HUES6 (cell line): ENCODE data around the gene EPB41L4A.

Source experiments
- H3K27ac ChIP-seq: 2 replicates; pipeline ENCODE4 v1.7.0; 2013; ENCODE audit warnings: low read depth, mild to moderate bottlenecking, low read length, inconsistent platforms
- H3K27me3 ChIP-seq: 2 replicates; pipeline ENCODE4 v1.6.1; 2013; ENCODE audit warnings: low read length; ENCODE audit not compliant: control insufficient read depth, insufficient read depth
- H3K36me3 ChIP-seq: 2 replicates; pipeline ENCODE4 v1.6.1; 2013; ENCODE audit warnings: low read length; ENCODE audit not compliant: control insufficient read depth, insufficient read depth
- H3K4me1 ChIP-seq: 2 replicates; pipeline ENCODE4 v1.6.1; 2013; ENCODE audit warnings: low read length; ENCODE audit not compliant: control insufficient read depth, insufficient read depth
- H3K4me3 ChIP-seq: 2 replicates; pipeline ENCODE4 v1.5.1; 2013; ENCODE audit warnings: low read depth, low read length
- H3K9ac ChIP-seq: one replicate; pipeline ENCODE4 v1.6.1; 2013; ENCODE audit warnings: mild to moderate bottlenecking, low read length
- H3K9me3 ChIP-seq: 2 replicates; pipeline ENCODE4 v1.6.1; 2013; ENCODE audit warnings: low read depth, low read length; ENCODE audit not compliant: control insufficient read depth, insufficient read depth

EPB41L4A gene

DNA sequence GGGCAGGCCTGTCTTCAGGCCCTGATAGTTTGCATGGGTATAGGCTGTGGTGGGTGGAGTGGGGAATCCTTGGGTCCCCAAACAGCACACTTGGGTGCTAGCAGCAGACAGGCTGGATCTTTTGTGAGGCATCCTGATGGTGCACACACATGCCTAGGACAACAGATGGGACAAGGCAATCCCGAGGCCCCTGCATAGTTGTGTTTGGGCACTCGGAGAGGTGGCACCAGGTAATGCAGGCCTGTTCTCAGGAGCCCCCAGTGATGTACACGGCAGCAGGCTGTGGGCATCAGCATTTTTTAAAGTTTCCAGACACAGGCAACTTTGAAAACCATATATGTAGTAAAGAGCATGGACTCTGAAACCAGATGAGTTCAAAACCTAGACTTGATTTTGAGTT is 65.4 kb downstream of the EPB41L4A start:
- Histone ChIP-seq H3K27ac (no peak overlapping the region), H3K9me3 (no peaks in the 10 kb centered on the region), H3K4me1 (peaks cover 17% of the 10 kb centered on the region), H3K36me3 (no peaks in the 10 kb centered on the region), H3K27me3 (no peaks in the 10 kb centered on the region), H3K4me3 (no peak overlapping the region), H3K9ac (no peak overlapping the region)

DNA sequence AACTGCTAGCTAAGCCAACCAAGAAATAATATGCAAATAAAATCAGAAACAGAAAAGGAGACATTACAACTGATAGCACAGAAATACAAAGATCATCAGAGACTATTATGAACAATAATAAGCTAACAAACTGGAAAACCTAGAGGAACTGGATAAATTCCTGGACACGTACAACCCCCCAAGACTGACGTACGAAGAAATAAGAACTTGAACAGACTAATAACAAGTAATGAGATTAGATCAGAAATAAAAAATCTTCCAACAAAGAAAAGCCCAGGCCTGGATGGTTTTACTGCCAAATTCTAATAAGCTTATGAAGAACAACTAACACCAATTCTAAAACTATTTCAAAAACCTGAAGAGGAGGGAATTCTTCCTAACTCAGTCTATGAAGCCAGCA is 67.9 kb downstream of the EPB41L4A start:
- H3K27ac ChIP-seq, result no peak overlapping the region
- no peak overlapping the region for H3K4me3 ChIP-seq
- no peak overlapping the region for H3K9ac ChIP-seq
- H3K4me1 ChIP-seq, result peaks cover 29% of the 10 kb centered on the region
- no peaks in the 10 kb centered on the region for H3K9me3 ChIP-seq
- no peaks in the 10 kb centered on the region for H3K27me3 ChIP-seq
- H3K36me3 ChIP-seq, result no peaks in the 10 kb centered on the region

GRCh38 chr5:112350626-112351025 is 68.5 kb downstream of the EPB41L4A start:
- H3K36me3 ChIP-seq, result no peaks in the 10 kb centered on the region
- peaks cover 29% of the 10 kb centered on the region for H3K4me1 ChIP-seq
- no peaks in the 10 kb centered on the region for H3K9me3 ChIP-seq
- H3K9ac ChIP-seq, result no peak overlapping the region
- no peaks in the 10 kb centered on the region for H3K27me3 ChIP-seq
- no peak overlapping the region for H3K27ac ChIP-seq
- no peak overlapping the region for H3K4me3 ChIP-seq

DNA sequence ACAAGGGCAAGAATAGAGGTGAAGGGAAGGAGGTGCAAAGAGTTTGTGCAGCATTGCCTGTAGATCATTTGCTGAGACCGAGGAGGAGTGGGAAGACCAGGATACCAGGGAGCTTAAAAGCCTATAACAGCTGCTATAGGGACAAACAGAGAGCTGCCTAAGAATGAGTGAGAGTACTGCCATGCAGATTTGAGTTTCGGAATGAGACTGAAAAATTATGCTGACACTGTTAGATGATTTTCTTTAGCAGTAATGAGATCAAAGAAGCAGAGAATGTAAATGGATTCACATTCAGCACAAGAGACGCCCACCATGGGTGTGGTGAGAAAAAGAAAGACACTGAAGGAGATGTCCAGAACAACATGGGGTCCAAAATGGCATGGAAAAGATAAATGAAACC is 69.7 kb downstream of the EPB41L4A start:
- Histone ChIP-seq H3K27me3 (no peaks in the 10 kb centered on the region), H3K4me1 (peaks cover 27% of the 10 kb centered on the region), H3K27ac (no peak overlapping the region), H3K9ac (no peak overlapping the region), H3K4me3 (no peak overlapping the region), H3K9me3 (no peaks in the 10 kb centered on the region), H3K36me3 (no peaks in the 10 kb centered on the region)

- Histone ChIP-seq H3K4me3 (no peak overlapping the region), H3K36me3 (no peaks in the 10 kb centered on the region), H3K4me1 (peaks cover 23% of the 10 kb centered on the region), H3K9me3 (no peaks in the 10 kb centered on the region), H3K9ac (no peak overlapping the region), H3K27ac (no peak overlapping the region), H3K27me3 (no peaks in the 10 kb centered on the region)
Observed at GRCh38 chr5:112348915-112349314, 70.2 kb downstream of the EPB41L4A start.

GRCh38 chr5:112348387-112348786 is 70.7 kb downstream of the EPB41L4A start:
- H3K9me3 ChIP-seq, result no peaks in the 10 kb centered on the region
- no peak overlapping the region for H3K9ac ChIP-seq
- H3K36me3 ChIP-seq, result no peaks in the 10 kb centered on the region
- no peak overlapping the region for H3K27ac ChIP-seq
- peaks cover 18% of the 10 kb centered on the region for H3K4me1 ChIP-seq
- H3K27me3 ChIP-seq, result no peaks in the 10 kb centered on the region
- H3K4me3 ChIP-seq, result no peak overlapping the region; the same call in 1 of the 2 replicates

DNA sequence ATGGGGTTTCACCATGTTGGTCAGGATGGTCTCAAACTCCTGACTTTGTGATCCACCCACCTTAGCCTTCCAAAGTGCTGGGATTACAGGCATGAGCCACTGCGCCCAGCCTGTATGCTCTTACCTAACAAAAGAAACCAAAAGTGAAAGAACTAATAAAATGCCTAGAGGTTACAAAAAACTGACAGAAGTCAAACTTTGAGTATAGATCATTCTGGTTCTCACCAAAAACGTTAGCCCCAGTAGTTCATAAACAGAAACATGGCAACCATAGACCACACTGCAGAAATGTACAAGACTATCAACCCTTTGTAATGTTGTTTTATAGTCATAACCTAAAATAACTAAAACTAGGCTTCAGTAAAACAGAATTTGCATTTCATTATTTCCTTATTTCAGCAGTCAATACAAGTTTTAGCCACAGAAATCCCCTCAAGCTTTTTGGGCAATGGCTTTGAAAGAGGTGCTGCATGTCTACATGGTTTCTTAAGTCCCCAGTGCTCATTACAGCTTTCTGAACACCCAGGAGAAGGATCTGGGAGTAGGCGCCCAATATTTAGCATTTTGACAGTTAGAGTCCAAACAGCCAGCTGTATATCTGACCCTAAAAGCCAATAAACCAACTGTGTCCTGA is 72.5 kb downstream of the EPB41L4A start:
- Histone ChIP-seq H3K9ac (no peak overlapping the region), H3K9me3 (no peaks in the 10 kb centered on the region), H3K4me1 (peaks cover 18% of the 10 kb centered on the region), H3K27me3 (no peaks in the 10 kb centered on the region), H3K27ac (no peak overlapping the region), H3K4me3 (no peak overlapping the region), H3K36me3 (no peaks in the 10 kb centered on the region)

GRCh38 chr5:112344540-112344939 is 74.5 kb downstream of the EPB41L4A start:
- no peak overlapping the region for H3K4me3 ChIP-seq
- H3K4me1 ChIP-seq, result peaks cover 22% of the 10 kb centered on the region
- H3K27me3 ChIP-seq, result no peaks in the 10 kb centered on the region
- H3K9ac ChIP-seq, result no peak overlapping the region
- no peak overlapping the region for H3K27ac ChIP-seq
- H3K9me3 ChIP-seq, result no peaks in the 10 kb centered on the region
- no peaks in the 10 kb centered on the region for H3K36me3 ChIP-seq

GRCh38 chr5:112342389-112342788 is 76.7 kb downstream of the EPB41L4A start:
- Histone ChIP-seq H3K9me3 (no peaks in the 10 kb centered on the region), H3K27me3 (no peaks in the 10 kb centered on the region), H3K27ac (no peak overlapping the region)

GRCh38 chr5:112339761-112340160 is 79.3 kb downstream of the EPB41L4A start:
- no peak overlapping the region for H3K4me3 ChIP-seq
- H3K36me3 ChIP-seq, result no peaks in the 10 kb centered on the region
- no peaks in the 10 kb centered on the region for H3K27me3 ChIP-seq
- H3K9ac ChIP-seq, result no peak overlapping the region
- no peak overlapping the region for H3K27ac ChIP-seq
- H3K4me1 ChIP-seq, result peaks cover 19% of the 10 kb centered on the region
- no peaks in the 10 kb centered on the region for H3K9me3 ChIP-seq

More at GRCh38 chr5:112342389-112342788, 76.7 kb downstream of the EPB41L4A start:
- Histone ChIP-seq H3K4me3 (no peak overlapping the region), H3K4me1 (peaks cover 19% of the 10 kb centered on the region), H3K36me3 (no peaks in the 10 kb centered on the region), H3K9ac (no peak overlapping the region)

DNA sequence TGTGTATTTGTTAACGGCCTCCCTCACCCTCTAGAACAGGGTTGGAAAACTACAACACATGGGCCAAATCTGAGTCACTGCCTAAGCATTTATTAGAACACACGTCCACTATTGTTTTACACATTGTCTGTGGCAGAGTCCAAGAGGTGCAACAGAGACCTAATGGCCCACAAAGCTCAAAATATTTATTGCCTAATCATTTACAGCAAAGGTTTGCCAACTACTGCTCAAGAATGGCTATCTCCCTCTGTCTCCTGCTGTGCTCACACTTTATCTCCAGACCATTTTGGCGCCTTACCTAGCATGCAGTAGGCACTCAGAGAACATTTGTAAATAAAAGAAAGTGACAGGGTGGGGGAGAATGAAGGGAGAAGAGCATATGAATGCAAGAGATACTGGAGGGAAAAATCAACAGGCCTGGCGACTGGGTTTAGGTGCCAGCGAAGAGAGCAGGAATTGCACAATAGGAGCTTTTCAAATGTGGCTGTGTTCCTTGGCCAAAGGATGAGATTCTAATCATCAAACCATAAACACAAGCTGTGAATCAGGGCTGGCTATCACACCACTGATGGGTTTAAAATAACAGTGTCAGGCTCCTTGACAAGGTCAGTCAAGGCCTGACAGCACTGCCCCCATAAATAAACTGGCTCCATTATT is 80.3 kb downstream of the EPB41L4A start:
- no peaks in the 10 kb centered on the region for H3K36me3 ChIP-seq
- H3K27ac ChIP-seq, result no peak overlapping the region
- H3K4me1 ChIP-seq, result peaks cover 19% of the 10 kb centered on the region
- H3K9me3 ChIP-seq, result no peaks in the 10 kb centered on the region
- no peak overlapping the region for H3K9ac ChIP-seq
- no peaks in the 10 kb centered on the region for H3K27me3 ChIP-seq
- H3K4me3 ChIP-seq, result no peak overlapping the region
